ENCODE measurements around the gene PLA2G15. TPM values are rescaled to one million over a fixed set of nuclear protein-coding genes. Genes with fewer than 3 reads are reported as not detected.
A peak's percentile ranks its signal among the peaks of the same experiment; 100 is the strongest.

The PLA2G15 gene
- total and polyA plus RNA-seq, 2 of the 13 experiments (the other 11 are each of a cell fraction or from before 2014, with no cell fraction given), result 14.4 to 23.7 TPM

DNA sequence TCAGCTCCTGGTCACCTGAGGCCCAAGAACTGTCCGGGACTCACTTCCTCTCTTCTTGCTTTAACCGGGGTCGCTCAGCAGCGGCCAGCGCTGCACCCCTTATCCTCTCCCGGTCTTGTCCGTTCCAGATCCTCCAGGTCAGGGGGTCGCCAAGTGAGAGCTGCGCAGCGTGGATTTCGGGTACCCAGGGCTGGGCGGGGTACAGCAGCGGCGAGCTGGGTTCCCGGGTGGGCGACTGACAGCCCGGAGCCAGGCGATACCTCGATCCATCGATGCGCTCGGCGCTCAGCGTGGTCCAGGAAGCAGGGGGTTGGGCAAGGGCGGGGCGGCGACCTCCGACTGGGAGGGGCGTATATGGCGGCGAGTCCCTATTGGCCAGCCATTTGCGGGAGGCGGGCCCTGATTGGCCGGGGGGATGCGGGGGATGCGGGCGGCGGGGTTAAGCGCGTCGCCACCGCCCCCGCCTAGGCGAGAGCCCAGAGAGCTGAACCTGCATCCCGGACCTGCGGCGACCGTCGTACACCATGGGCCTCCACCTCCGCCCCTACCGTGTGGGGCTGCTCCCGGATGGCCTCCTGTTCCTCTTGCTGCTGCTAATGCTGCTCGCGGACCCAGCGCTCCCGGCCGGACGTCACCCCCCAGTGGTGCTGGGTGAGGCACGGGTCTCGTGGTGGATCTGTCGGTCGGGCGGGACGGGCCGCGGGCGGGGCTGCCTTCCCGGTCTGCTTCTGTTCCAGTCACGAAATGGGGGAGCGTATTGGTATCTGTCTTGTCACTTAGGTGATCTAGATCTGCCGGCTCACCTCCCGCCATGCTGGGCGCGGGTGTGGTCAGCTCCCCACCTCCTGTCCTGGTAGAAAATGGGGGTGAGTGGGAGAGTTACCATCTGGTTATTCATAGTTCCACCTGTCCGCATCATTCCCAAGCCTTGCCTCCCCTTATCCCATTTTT is at the start of gene PLA2G15 (continued):
- TF ChIP-seq ZSCAN29 (CRISPR knock-in tag; conservative IDR thresholded peaks at IDR 0.05) (no peak), ZSCAN21 (CRISPR knock-in tag; IDR thresholded peaks at IDR 0.05; ENCODE audit: borderline replicate concordance) (0 out of 2 replicates have a peak, but pooled peaks have one; percentile 15), ZNF816 (CRISPR knock-in tag; IDR thresholded peaks at IDR 0.05; ENCODE audit: borderline replicate concordance) (no peak), MED1 (CRISPR knock-in tag; IDR thresholded peaks at IDR 0.05) (peak; percentile 62), DR1 (CRISPR knock-in tag; IDR thresholded peaks at IDR 0.05) (peak; percentile 62), ZNF850 (CRISPR knock-in tag; conservative IDR thresholded peaks at IDR 0.05) (no peak), ZNF557 (CRISPR knock-in tag; IDR thresholded peaks at IDR 0.05) (peak; percentile 93; the same call in 1 of the 2 replicates), POLR2A (IDR thresholded peaks at IDR 0.05; ENCODE audit: insufficient read depth in 1 of 2, low read depth in 2 of 2, low read length in 2 of 2) (peak in 1 of 2 experiments; percentile 59; a peak in 1 of 4 replicates), ZNF616 (CRISPR knock-in tag; IDR thresholded peaks at IDR 0.05; ENCODE audit: low read depth) (peak; percentile 66; the same call in 1 of the 2 replicates)
- TF ChIP-seq, protein P1, sequence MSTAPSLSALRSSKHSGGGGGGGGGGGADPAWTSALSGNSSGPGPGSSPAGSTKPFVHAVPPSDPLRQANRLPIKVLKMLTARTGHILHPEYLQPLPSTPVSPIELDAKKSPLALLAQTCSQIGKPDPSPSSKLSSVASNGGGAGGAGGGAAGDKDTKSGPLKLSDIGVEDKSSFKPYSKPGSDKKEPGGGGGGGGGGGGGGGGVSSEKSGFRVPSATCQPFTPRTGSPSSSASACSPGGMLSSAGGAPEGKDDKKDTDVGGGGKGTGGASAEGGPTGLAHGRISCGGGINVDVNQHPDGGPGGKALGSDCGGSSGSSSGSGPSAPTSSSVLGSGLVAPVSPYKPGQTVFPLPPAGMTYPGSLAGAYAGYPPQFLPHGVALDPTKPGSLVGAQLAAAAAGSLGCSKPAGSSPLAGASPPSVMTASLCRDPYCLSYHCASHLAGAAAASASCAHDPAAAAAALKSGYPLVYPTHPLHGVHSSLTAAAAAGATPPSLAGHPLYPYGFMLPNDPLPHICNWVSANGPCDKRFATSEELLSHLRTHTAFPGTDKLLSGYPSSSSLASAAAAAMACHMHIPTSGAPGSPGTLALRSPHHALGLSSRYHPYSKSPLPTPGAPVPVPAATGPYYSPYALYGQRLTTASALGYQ (CRISPR knock-in tag; IDR thresholded peaks at IDR 0.05), result peak; percentile 69; the same call in 1 of the 2 replicates
- TF ChIP-seq, protein P2, sequence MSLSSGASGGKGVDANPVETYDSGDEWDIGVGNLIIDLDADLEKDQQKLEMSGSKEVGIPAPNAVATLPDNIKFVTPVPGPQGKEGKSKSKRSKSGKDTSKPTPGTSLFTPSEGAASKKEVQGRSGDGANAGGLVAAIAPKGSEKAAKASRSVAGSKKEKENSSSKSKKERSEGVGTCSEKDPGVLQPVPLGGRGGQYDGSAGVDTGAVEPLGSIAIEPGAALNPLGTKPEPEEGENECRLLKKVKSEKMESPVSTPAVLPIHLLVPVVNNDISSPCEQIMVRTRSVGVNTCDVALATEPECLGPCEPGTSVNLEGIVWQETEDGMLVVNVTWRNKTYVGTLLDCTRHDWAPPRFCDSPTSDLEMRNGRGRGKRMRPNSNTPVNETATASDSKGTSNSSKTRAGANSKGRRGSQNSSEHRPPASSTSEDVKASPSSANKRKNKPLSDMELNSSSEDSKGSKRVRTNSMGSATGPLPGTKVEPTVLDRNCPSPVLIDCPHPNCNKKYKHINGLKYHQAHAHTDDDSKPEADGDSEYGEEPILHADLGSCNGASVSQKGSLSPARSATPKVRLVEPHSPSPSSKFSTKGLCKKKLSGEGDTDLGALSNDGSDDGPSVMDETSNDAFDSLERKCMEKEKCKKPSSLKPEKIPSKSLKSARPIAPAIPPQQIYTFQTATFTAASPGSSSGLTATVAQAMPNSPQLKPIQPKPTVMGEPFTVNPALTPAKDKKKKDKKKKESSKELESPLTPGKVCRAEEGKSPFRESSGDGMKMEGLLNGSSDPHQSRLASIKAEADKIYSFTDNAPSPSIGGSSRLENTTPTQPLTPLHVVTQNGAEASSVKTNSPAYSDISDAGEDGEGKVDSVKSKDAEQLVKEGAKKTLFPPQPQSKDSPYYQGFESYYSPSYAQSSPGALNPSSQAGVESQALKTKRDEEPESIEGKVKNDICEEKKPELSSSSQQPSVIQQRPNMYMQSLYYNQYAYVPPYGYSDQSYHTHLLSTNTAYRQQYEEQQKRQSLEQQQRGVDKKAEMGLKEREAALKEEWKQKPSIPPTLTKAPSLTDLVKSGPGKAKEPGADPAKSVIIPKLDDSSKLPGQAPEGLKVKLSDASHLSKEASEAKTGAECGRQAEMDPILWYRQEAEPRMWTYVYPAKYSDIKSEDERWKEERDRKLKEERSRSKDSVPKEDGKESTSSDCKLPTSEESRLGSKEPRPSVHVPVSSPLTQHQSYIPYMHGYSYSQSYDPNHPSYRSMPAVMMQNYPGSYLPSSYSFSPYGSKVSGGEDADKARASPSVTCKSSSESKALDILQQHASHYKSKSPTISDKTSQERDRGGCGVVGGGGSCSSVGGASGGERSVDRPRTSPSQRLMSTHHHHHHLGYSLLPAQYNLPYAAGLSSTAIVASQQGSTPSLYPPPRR (CRISPR knock-in tag; IDR thresholded peaks at IDR 0.05; ENCODE audit: borderline replicate concordance), result 0 out of 2 replicates have a peak, but pooled peaks have one; percentile 59
- TF ChIP-seq, protein P3, sequence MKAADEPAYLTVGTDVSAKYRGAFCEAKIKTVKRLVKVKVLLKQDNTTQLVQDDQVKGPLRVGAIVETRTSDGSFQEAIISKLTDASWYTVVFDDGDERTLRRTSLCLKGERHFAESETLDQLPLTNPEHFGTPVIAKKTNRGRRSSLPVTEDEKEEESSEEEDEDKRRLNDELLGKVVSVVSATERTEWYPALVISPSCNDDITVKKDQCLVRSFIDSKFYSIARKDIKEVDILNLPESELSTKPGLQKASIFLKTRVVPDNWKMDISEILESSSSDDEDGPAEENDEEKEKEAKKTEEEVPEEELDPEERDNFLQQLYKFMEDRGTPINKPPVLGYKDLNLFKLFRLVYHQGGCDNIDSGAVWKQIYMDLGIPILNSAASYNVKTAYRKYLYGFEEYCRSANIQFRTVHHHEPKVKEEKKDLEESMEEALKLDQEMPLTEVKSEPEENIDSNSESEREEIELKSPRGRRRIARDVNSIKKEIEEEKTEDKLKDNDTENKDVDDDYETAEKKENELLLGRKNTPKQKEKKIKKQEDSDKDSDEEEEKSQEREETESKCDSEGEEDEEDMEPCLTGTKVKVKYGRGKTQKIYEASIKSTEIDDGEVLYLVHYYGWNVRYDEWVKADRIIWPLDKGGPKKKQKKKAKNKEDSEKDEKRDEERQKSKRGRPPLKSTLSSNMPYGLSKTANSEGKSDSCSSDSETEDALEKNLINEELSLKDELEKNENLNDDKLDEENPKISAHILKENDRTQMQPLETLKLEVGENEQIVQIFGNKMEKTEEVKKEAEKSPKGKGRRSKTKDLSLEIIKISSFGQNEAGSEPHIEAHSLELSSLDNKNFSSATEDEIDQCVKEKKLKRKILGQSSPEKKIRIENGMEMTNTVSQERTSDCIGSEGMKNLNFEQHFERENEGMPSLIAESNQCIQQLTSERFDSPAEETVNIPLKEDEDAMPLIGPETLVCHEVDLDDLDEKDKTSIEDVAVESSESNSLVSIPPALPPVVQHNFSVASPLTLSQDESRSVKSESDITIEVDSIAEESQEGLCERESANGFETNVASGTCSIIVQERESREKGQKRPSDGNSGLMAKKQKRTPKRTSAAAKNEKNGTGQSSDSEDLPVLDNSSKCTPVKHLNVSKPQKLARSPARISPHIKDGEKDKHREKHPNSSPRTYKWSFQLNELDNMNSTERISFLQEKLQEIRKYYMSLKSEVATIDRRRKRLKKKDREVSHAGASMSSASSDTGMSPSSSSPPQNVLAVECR (CRISPR knock-in tag; IDR thresholded peaks at IDR 0.05; ENCODE audit: borderline replicate concordance), result peak; percentile 98
- TF ChIP-seq, protein P4, sequence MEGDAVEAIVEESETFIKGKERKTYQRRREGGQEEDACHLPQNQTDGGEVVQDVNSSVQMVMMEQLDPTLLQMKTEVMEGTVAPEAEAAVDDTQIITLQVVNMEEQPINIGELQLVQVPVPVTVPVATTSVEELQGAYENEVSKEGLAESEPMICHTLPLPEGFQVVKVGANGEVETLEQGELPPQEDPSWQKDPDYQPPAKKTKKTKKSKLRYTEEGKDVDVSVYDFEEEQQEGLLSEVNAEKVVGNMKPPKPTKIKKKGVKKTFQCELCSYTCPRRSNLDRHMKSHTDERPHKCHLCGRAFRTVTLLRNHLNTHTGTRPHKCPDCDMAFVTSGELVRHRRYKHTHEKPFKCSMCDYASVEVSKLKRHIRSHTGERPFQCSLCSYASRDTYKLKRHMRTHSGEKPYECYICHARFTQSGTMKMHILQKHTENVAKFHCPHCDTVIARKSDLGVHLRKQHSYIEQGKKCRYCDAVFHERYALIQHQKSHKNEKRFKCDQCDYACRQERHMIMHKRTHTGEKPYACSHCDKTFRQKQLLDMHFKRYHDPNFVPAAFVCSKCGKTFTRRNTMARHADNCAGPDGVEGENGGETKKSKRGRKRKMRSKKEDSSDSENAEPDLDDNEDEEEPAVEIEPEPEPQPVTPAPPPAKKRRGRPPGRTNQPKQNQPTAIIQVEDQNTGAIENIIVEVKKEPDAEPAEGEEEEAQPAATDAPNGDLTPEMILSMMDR (CRISPR knock-in tag; IDR thresholded peaks at IDR 0.05), result peak; percentile 17; the same call in 1 of the 2 replicates

All from HepG2 (cell line).